Activated CD4-positive, alpha-beta T cell treated with anti-CD3 and anti-CD28 coated beads, Interleukin-2, amount 10 ng/mL, durations not matched to agents 7 days and 5 days (primary cell): Measurements from ENCODE around the gene LDAF1. TPM values are rescaled to one million over a fixed set of nuclear protein-coding genes. Genes with fewer than 3 reads are reported as not detected.
"Not testable (repeated sequence)": the region's sequence is repeated elsewhere in the genome, so short reads cannot be mapped to it uniquely, and the experiment has no call there.

ENCODE experiments used
- CTCF ChIA-PET: fragments of 350-600 bp; sonication (Branson Sonifier 250); formaldehyde crosslinking; loops from one replicate; lab custom pipeline; 2021; ENCODE audit warnings: antibody characterized with exemption; lab: Charles Lee
- POLR2A ChIA-PET: fragments of 350-600 bp; sonication (Branson Sonifier 250); formaldehyde crosslinking; loops from one replicate; lab custom pipeline; 2021; ENCODE audit warnings: antibody characterized with exemption; lab: Charles Lee
- DNase-seq: peaks from one replicate; pipeline ENCODE4 v3.0.0-alpha.2; 2020
- H3K27ac Mint-ChIP-seq: one replicate; pipeline ENCODE4 v1.8.0; 2021; ENCODE audit warnings: mild to moderate bottlenecking, moderate library complexity, mixed read lengths
- H3K27me3 Mint-ChIP-seq: one replicate; pipeline ENCODE4 v1.8.0; 2021; ENCODE audit warnings: mixed read lengths
- H3K36me3 Mint-ChIP-seq: one replicate; pipeline ENCODE4 v1.8.0; 2021; ENCODE audit warnings: low read depth, mixed read lengths
- H3K4me1 Mint-ChIP-seq: one replicate; pipeline ENCODE4 v1.8.0; 2021; ENCODE audit warnings: mixed read lengths
- H3K4me3 Mint-ChIP-seq: one replicate; pipeline ENCODE4 v1.8.0; 2021; ENCODE audit warnings: mild to moderate bottlenecking, moderate library complexity, mixed read lengths
- H3K9me3 Mint-ChIP-seq: one replicate; pipeline ENCODE4 v1.8.0; 2021; ENCODE audit warnings: mixed read lengths
- total RNA-seq, 2 experiments: library from RNA; stranded (reverse); gene quantifications; one replicate each; pipeline ENCODE4 v1.2.3, GENCODE V29; 2021

Gene LDAF1
- total RNA-seq, 2 experiments from 2014 or later: 11.2 to 13.6 TPM

GRCh38 chr16:21189311-21189710, 30.8 kb downstream of the LDAF1 start:
- CTCF ChIA-PET: interaction anchor here (1.1 to 1.6 kb wide), 4 partner anchors 47 to 1109 kb away, joined by 3 to 4 read pairs (median 4); no protein-coding TSS in a partner anchor
- Mint-ChIP-seq H3K4me3 (no peak overlapping the region), H3K9me3 (peaks cover 6% of the 10 kb centered on the region), H3K27ac (no peak overlapping the region), H3K27me3 (peaks cover 6% of the 10 kb centered on the region), H3K4me1 (peaks cover 4% of the 10 kb centered on the region), H3K36me3 (no peaks in the 10 kb centered on the region)
- no peak for DNase-seq
- POLR2A ChIA-PET: interaction anchor here (0.9 kb wide), 1 partner anchor 15 kb away, joined by 3 read pairs; no protein-coding TSS in a partner anchor

GRCh38 chr16:21190013-21190412, 31.5 kb downstream of the LDAF1 start:
- ChIA-PET POLR2A (interaction anchor here (0.9 kb wide), 1 partner anchor 14 kb away, joined by 3 read pairs; no protein-coding TSS in a partner anchor), CTCF (interaction anchor here (1.6 kb wide), 1 partner anchor 48 kb away, joined by 3 read pairs; no protein-coding TSS in a partner anchor)
- Mint-ChIP-seq H3K9me3 (peaks cover 2% of the 10 kb centered on the region), H3K4me3 (no peak overlapping the region), H3K27me3 (peaks cover 9% of the 10 kb centered on the region), H3K36me3 (no peaks in the 10 kb centered on the region), H3K4me1 (peaks cover 4% of the 10 kb centered on the region), H3K27ac (no peak overlapping the region)
- no peak for DNase-seq

GRCh38 chr16:21190599-21190998, 32.1 kb downstream of the LDAF1 start:
- peaks cover 9% of the 10 kb centered on the region for H3K27me3 Mint-ChIP-seq
- CTCF ChIA-PET: no interaction called here
- peaks cover 4% of the 10 kb centered on the region for H3K4me1 Mint-ChIP-seq

GRCh38 chr16:21192991-21193390, 34.5 kb downstream of the LDAF1 start:
- Mint-ChIP-seq H3K36me3 (no peaks in the 10 kb centered on the region), H3K27me3 (peaks cover 9% of the 10 kb centered on the region), H3K4me1 (peaks cover 4% of the 10 kb centered on the region), H3K27ac (no peak overlapping the region), H3K9me3 (peaks cover 2% of the 10 kb centered on the region), H3K4me3 (no peak overlapping the region)
- POLR2A ChIA-PET: no interaction called here
- no peak for DNase-seq
- CTCF ChIA-PET: interaction anchor here (0.6 to 1.0 kb wide), 2 partner anchors 9 to 10 kb away, joined by 3 to 4 read pairs; no protein-coding TSS in a partner anchor

More at GRCh38 chr16:21190599-21190998, 32.1 kb downstream of the LDAF1 start:
- no peak for DNase-seq
- Mint-ChIP-seq H3K27ac (no peak overlapping the region), H3K9me3 (peaks cover 2% of the 10 kb centered on the region), H3K4me3 (no peak overlapping the region), H3K36me3 (no peaks in the 10 kb centered on the region)
- POLR2A ChIA-PET: no interaction called here

GRCh38 chr16:21194771-21195301, 36.4 kb downstream of the LDAF1 start:
- Mint-ChIP-seq H3K9me3 (peaks cover 2% of the 10 kb centered on the region), H3K4me1 (no peaks in the 10 kb centered on the region)
- no peak for DNase-seq

GRCh38 chr16:21195330-21195729, 36.9 kb downstream of the LDAF1 start:
- H3K4me3 Mint-ChIP-seq, DNase-seq, CTCF ChIA-PET, H3K36me3 Mint-ChIP-seq, H3K27ac Mint-ChIP-seq, H3K9me3 Mint-ChIP-seq, POLR2A ChIA-PET, H3K4me1 Mint-ChIP-seq: not testable (repeated sequence)
- peaks cover 11% of the 10 kb centered on the region for H3K27me3 Mint-ChIP-seq

More at GRCh38 chr16:21194771-21195301, 36.4 kb downstream of the LDAF1 start:
- POLR2A ChIA-PET: no interaction called here
- Mint-ChIP-seq H3K4me3 (no peak overlapping the region), H3K36me3 (no peaks in the 10 kb centered on the region), H3K27me3 (peaks cover 12% of the 10 kb centered on the region), H3K27ac (no peak overlapping the region)
- CTCF ChIA-PET: interaction anchor here (0.6 kb wide), 1 partner anchor 283 kb away, joined by 3 read pairs; no protein-coding TSS in a partner anchor

- no peaks in the 10 kb centered on the region for H3K4me1 Mint-ChIP-seq
- H3K9me3 Mint-ChIP-seq: no peaks in the 10 kb centered on the region
- H3K27ac Mint-ChIP-seq: no peak overlapping the region
- POLR2A ChIA-PET: no interaction called here
- no peak for DNase-seq
- peaks cover 20% of the 10 kb centered on the region for H3K27me3 Mint-ChIP-seq
- CTCF ChIA-PET: interaction anchor here (1.0 kb wide), 1 partner anchor 10 kb away, joined by 3 read pairs; no protein-coding TSS in a partner anchor
- no peaks in the 10 kb centered on the region for H3K36me3 Mint-ChIP-seq
- no peak overlapping the region for H3K4me3 Mint-ChIP-seq
Observed at GRCh38 chr16:21197112-21197511, 38.6 kb downstream of the LDAF1 start.

GRCh38 chr16:21197621-21198020, 39.1 kb downstream of the LDAF1 start:
- no peak overlapping the region for H3K4me3 Mint-ChIP-seq
- H3K4me1 Mint-ChIP-seq: no peaks in the 10 kb centered on the region
- peaks cover 24% of the 10 kb centered on the region for H3K27me3 Mint-ChIP-seq
- ChIA-PET POLR2A (no interaction called here), CTCF (interaction anchor here (1.0 to 1.9 kb wide), 2 partner anchors 9 kb away, joined by 3 to 4 read pairs; no protein-coding TSS in a partner anchor)
- no peaks in the 10 kb centered on the region for H3K9me3 Mint-ChIP-seq
- no peaks in the 10 kb centered on the region for H3K36me3 Mint-ChIP-seq
- DNase-seq: no peak
- H3K27ac Mint-ChIP-seq: no peak overlapping the region

- no peak for DNase-seq
- no peaks in the 10 kb centered on the region for H3K9me3 Mint-ChIP-seq
- H3K4me3 Mint-ChIP-seq: no peak overlapping the region
- H3K27ac Mint-ChIP-seq: no peak overlapping the region
- H3K27me3 Mint-ChIP-seq: peaks cover 21% of the 10 kb centered on the region
- H3K36me3 Mint-ChIP-seq: no peaks in the 10 kb centered on the region
- ChIA-PET CTCF (interaction anchor here (0.6 to 1.9 kb wide), 3 partner anchors 11 to 20 kb away, joined by 3 to 5 read pairs (median 4); no protein-coding TSS in a partner anchor), POLR2A (no interaction called here)
- no peaks in the 10 kb centered on the region for H3K4me1 Mint-ChIP-seq
Observed at GRCh38 chr16:21199607-21200218, 41.2 kb downstream of the LDAF1 start.

- ChIA-PET POLR2A (interaction anchor here (0.7 kb wide), 1 partner anchor 13 kb away, joined by 3 read pairs; no protein-coding TSS in a partner anchor), CTCF (no interaction called here)
- H3K4me3 Mint-ChIP-seq: no peak overlapping the region
- no peaks in the 10 kb centered on the region for H3K9me3 Mint-ChIP-seq
- no peaks in the 10 kb centered on the region for H3K36me3 Mint-ChIP-seq
- no peaks in the 10 kb centered on the region for H3K4me1 Mint-ChIP-seq
- DNase-seq: no peak
- H3K27me3 Mint-ChIP-seq: peaks cover 18% of the 10 kb centered on the region
- no peak overlapping the region for H3K27ac Mint-ChIP-seq
Observed at GRCh38 chr16:21203155-21203797, 44.8 kb downstream of the LDAF1 start.

- H3K27me3 Mint-ChIP-seq: peaks cover 15% of the 10 kb centered on the region
- ChIA-PET CTCF (no interaction called here), POLR2A (no interaction called here)
- no peaks in the 10 kb centered on the region for H3K36me3 Mint-ChIP-seq
- no peak overlapping the region for H3K4me3 Mint-ChIP-seq
- no peak overlapping the region for H3K27ac Mint-ChIP-seq
- no peak for DNase-seq
- H3K9me3 Mint-ChIP-seq: no peaks in the 10 kb centered on the region
- no peaks in the 10 kb centered on the region for H3K4me1 Mint-ChIP-seq
Observed at GRCh38 chr16:21205303-21205702, 46.8 kb downstream of the LDAF1 start.

- CTCF ChIA-PET: interaction anchor here (1.2 kb wide), 1 partner anchor 9 kb away, joined by 3 read pairs; no protein-coding TSS in a partner anchor
- no peaks in the 10 kb centered on the region for H3K9me3 Mint-ChIP-seq
- no peaks in the 10 kb centered on the region for H3K36me3 Mint-ChIP-seq
- POLR2A ChIA-PET: no interaction called here
- no peak for DNase-seq
- no peaks in the 10 kb centered on the region for H3K4me1 Mint-ChIP-seq
- H3K4me3 Mint-ChIP-seq: no peak overlapping the region
- H3K27ac Mint-ChIP-seq: no peak overlapping the region
- peaks cover 9% of the 10 kb centered on the region for H3K27me3 Mint-ChIP-seq
Observed at GRCh38 chr16:21206550-21206949, 48.1 kb downstream of the LDAF1 start.
